Sigmoid colon (tissue), 7 donors: Measurements from ENCODE around the gene SERTAD3. TPM values are rescaled to one million over a fixed set of nuclear protein-coding genes. Genes with fewer than 3 reads are reported as not detected.

Source experiments
- DNase-seq: peaks from one replicate; pipeline ENCODE4 v3.0.0-alpha.2; 2019
- H3K27ac ChIP-seq, 4 donors: fragments of 200-600 bp; sonication (generic); one replicate each; pipeline ENCODE4 v1.5.1; 2016 to 2019; ENCODE audit warnings: mild to moderate bottlenecking in 1 of 4
- H3K27me3 ChIP-seq, 3 donors: fragments of 200-600 bp; sonication (generic); one replicate each; pipeline ENCODE4 v1.5.1; 2019; ENCODE audit warnings: mild to moderate bottlenecking in 1 of 3
- H3K36me3 ChIP-seq, 4 donors: fragments of 200-600 bp; sonication (generic); one replicate each; pipeline ENCODE4 v1.5.1; 2016 to 2019
- H3K4me1 ChIP-seq, 4 donors: fragments of 200-600 bp; sonication (generic); one replicate each; pipeline ENCODE4 v1.5.1; 2017 to 2019
- H3K4me3 ChIP-seq, 4 donors: fragments of 200-600 bp; sonication (generic); one replicate each; pipeline ENCODE4 v1.5.1; 2017 to 2019; ENCODE audit warnings: mild to moderate bottlenecking in 2 of 4, moderate library complexity in 1 of 4
- H3K9me3 ChIP-seq, 4 donors: fragments of 200-600 bp in 3 of 4; sonication (generic) in 3 of 4; one replicate each; pipeline versions ENCODE4 v1.5.1 to v1.6.1; 2013 to 2019
- EP300 ChIP-seq, 4 donors: sonication (generic); formaldehyde crosslinking; IDR thresholded peaks; one replicate each; pipeline ENCODE4 v1.6.1; 2017; ENCODE audit warnings: antibody characterized with exemption in 4 of 4
- POLR2A ChIP-seq, 2 donors: fragments of 450-650 bp; IDR thresholded peaks; one replicate each; pipeline ENCODE4 v1.6.1; 2016; ENCODE audit warnings: antibody characterized with exemption in 2 of 2, mild to moderate bottlenecking in 2 of 2, moderate library complexity in 2 of 2
- POLR2AphosphoS5 ChIP-seq, 4 donors: sonication (generic); formaldehyde crosslinking; IDR thresholded peaks; one replicate each; pipeline ENCODE4 v1.6.1; 2017; ENCODE audit warnings: antibody characterized with exemption in 4 of 4
- WGBS, 2 donors: extraction: QIAGEN DNeasy Blood & Tissue Kit; methylation state at CpG; one replicate each; pipeline ENCODE4 v1.1.7; 2013; 5-methylcytosine and 5-hydroxymethylcytosine counted together
- intact Hi-C: fragments of 100-400 bp; cut with DNase I; formaldehyde crosslinking; loops from one replicate; pipeline ENCODE4 v1.15.1; 2023
- polyA plus RNA-seq, 3 donors: library from polyadenylated mRNA; stranded (reverse); fragments of 200-250 nt; gene quantifications; one replicate each; pipeline ENCODE4 v1.2.3, GENCODE V29; 2013
- total RNA-seq, 4 donors: library from RNA; depleted of rRNA; stranded (reverse); fragments of >200 nt; gene quantifications; one replicate each; pipeline ENCODE4 v1.1.0, GENCODE V29; 2016
- TF ChIP-seq, protein P1 (sequence below), 4 experiments: fragments of 450-650 bp in 3 of 4; fragments of 200-600 bp in 1 of 4; IDR thresholded peaks; one replicate each; pipeline ENCODE4 v1.5.1; 2016 to 2019; ENCODE audit warnings: antibody characterized with exemption in 4 of 4, mild to moderate bottlenecking in 3 of 4, moderate library complexity in 2 of 4
- donor health status: healthy with polysubstance abuse.
- donor health status: Bipolar disorder and iron deficiency.
- donor health status: healthy.

SERTAD3 gene
- total and polyA plus RNA-seq, 7 donors: 15.5 to 60.7 (median 28.9) TPM

DNA sequence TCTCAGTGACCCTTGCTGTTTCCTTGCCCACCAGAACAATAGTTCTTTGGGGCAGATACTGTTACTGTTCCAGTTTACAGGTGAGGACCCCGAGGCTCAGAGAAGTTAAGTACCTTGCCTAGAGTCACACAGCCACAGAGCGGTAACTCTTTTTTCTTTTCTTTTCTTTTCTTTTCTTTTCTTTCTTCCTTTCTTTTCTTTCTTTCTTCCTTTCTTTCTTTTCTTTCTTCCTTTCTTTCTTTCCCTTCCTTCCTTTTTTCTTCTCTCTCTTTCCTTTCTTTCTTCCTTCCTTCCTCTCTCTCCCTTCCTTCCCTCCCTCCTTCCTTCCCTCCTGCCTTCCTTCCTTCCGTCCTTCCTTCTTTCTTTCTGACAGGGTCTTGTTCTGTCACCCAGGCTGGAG, 26.1 kb downstream of the SERTAD3 start:
- Histone ChIP-seq H3K4me3 (no peak overlapping the region), H3K27ac (peak overlapping the region in 3 of 4 donors; percentile 60 to 67 (median 65)), H3K4me1 (peaks cover 0 to 18% (median 18%) of the 10 kb centered on the region in 4 donors), H3K27me3 (no peaks in the 10 kb centered on the region), H3K9me3 (no peaks in the 10 kb centered on the region), H3K36me3 (peaks cover 3 to 9% (median 7%) of the 10 kb centered on the region in 4 donors)
- 90% methylated on average over 3 of the region's 3 CpGs for WGBS, 2 donors
- no peak for DNase-seq
- TF ChIP-seq EP300 (IDR thresholded peaks at IDR 0.05): no peak
- intact Hi-C loops: no loop called here

DNA sequence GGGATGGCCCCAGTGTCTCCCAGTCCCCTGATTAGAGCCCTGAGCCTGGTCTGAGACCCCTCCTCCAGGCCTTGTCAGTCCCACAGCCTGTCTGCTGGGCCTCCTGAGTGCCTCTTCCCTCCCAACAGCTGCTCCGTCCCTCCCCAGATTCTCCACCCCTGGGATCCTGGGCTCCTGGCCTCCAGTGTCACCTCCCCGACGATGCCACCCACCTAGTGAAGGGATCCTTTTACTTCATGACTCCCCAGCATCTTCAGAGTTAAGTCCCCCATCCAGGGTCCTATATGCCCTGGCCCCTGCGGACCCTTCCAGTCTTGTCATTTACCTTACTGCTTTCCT, 26.5 kb downstream of the SERTAD3 start:
- H3K27me3 ChIP-seq: no peaks in the 10 kb centered on the region
- intact Hi-C loops: no loop called here
- H3K27ac ChIP-seq: peak overlapping the region; percentile 60 to 67 (median 65)
- no peak for DNase-seq
- WGBS, 2 donors: 82 to 83% methylated on average over 4 of the region's 4 CpGs
- H3K36me3 ChIP-seq: peaks cover 0 to 4% (median 2%) of the 10 kb centered on the region in 4 donors
- TF ChIP-seq POLR2AphosphoS5 (IDR thresholded peaks at IDR 0.05) (no peak), EP300 (IDR thresholded peaks at IDR 0.05) (no peak), POLR2A (IDR thresholded peaks at IDR 0.05) (no peak)
- TF ChIP-seq, protein P1, sequence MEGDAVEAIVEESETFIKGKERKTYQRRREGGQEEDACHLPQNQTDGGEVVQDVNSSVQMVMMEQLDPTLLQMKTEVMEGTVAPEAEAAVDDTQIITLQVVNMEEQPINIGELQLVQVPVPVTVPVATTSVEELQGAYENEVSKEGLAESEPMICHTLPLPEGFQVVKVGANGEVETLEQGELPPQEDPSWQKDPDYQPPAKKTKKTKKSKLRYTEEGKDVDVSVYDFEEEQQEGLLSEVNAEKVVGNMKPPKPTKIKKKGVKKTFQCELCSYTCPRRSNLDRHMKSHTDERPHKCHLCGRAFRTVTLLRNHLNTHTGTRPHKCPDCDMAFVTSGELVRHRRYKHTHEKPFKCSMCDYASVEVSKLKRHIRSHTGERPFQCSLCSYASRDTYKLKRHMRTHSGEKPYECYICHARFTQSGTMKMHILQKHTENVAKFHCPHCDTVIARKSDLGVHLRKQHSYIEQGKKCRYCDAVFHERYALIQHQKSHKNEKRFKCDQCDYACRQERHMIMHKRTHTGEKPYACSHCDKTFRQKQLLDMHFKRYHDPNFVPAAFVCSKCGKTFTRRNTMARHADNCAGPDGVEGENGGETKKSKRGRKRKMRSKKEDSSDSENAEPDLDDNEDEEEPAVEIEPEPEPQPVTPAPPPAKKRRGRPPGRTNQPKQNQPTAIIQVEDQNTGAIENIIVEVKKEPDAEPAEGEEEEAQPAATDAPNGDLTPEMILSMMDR (IDR thresholded peaks at IDR 0.05): no peak
- H3K4me3 ChIP-seq: no peak overlapping the region
- H3K9me3 ChIP-seq: no peaks in the 10 kb centered on the region
- H3K4me1 ChIP-seq: peaks cover 0 to 14% (median 13%) of the 10 kb centered on the region in 4 donors

DNA sequence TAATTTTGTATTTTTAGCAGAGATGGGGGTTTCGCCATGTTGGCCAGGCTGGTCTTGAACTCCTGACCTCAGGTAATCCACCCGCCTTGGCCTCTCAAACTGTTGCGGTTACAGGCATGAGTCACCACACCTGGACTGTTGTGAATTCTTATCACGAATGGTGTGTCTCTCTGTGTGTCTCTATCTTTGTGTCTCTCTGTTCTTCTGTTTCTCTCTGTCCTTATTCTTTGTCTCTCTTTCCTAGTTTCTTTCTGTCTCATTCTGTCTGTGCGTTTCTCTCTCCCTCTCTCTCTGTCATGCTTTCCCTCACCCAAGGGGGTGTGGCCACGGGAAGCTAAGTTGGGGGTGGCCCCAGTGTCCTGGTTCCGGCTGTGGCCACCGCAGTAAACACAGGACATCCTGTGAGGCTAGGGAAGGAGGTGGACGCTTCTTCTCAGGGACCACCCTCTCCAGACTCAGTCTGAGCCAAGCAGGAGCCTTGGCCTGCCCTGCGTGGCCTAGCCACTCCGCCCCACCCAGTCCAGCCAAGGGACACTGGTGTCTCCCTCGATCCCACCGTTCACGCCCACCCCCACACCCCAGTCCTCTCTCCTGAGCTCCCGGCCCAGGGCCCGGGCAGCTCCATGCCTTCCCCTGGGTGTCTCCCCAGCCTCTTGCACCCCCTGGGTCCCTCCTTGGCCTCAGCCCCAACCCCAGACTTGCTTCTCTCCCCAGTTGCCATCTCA, 27.1 kb downstream of the SERTAD3 start:
- Histone ChIP-seq H3K9me3 (no peaks in the 10 kb centered on the region), H3K27ac (peak overlapping the region; percentile 60 to 67 (median 65)), H3K27me3 (no peaks in the 10 kb centered on the region), H3K36me3 (no peaks in the 10 kb centered on the region), H3K4me3 (no peak overlapping the region), H3K4me1 (peaks cover 0 to 9% (median 8%) of the 10 kb centered on the region in 4 donors)
- 41 to 53% methylated on average over 16 of the region's 16 CpGs for WGBS, 2 donors
- peak; percentile 85 for DNase-seq
- intact Hi-C loops: no loop called here
- TF ChIP-seq EP300 (IDR thresholded peaks at IDR 0.05) (no peak), POLR2AphosphoS5 (IDR thresholded peaks at IDR 0.05) (peak in 3 of 4 donors; percentile 52 to 70 (median 66)), POLR2A (IDR thresholded peaks at IDR 0.05) (peak in 1 of 2 donors; percentile 31)
- TF ChIP-seq, protein P1 (IDR thresholded peaks at IDR 0.05): no peak

DNA sequence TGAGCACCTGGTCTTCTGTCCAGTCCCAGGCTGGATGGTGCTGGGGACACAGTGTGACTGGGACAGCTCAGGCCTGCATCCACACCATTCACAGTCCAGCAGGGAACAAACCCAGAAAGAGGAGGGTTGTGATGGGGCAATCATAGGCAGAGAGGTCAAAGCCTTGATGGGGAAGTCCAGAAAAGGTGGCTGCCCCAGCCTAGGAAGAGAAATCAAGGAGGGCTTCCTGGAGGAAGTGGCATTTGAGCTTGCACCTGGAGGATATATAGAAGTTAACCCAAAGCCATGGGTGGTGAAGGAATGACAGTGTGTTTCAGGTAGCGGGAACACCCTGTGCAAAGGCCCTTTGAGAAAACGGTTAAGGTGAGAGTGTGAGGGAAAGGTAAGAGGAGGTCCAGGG, 28.4 kb downstream of the SERTAD3 start:
- peaks cover 0 to 10% (median 5%) of the 10 kb centered on the region in 4 donors for H3K4me1 ChIP-seq
- H3K9me3 ChIP-seq: no peaks in the 10 kb centered on the region
- H3K4me3 ChIP-seq: no peak overlapping the region
- WGBS, 2 donors: 82 to 93% methylated on average over 2 of the region's 2 CpGs
- H3K36me3 ChIP-seq: no peaks in the 10 kb centered on the region
- no peak for TF ChIP-seq POLR2A (IDR thresholded peaks at IDR 0.05)
- TF ChIP-seq POLR2AphosphoS5 (IDR thresholded peaks at IDR 0.05): no peak
- no peak for TF ChIP-seq EP300 (IDR thresholded peaks at IDR 0.05)
- TF ChIP-seq, protein P1 (IDR thresholded peaks at IDR 0.05): no peak
- H3K27me3 ChIP-seq: no peaks in the 10 kb centered on the region
- intact Hi-C loops: no loop called here
- DNase-seq: no peak
- no peak overlapping the region for H3K27ac ChIP-seq

DNA sequence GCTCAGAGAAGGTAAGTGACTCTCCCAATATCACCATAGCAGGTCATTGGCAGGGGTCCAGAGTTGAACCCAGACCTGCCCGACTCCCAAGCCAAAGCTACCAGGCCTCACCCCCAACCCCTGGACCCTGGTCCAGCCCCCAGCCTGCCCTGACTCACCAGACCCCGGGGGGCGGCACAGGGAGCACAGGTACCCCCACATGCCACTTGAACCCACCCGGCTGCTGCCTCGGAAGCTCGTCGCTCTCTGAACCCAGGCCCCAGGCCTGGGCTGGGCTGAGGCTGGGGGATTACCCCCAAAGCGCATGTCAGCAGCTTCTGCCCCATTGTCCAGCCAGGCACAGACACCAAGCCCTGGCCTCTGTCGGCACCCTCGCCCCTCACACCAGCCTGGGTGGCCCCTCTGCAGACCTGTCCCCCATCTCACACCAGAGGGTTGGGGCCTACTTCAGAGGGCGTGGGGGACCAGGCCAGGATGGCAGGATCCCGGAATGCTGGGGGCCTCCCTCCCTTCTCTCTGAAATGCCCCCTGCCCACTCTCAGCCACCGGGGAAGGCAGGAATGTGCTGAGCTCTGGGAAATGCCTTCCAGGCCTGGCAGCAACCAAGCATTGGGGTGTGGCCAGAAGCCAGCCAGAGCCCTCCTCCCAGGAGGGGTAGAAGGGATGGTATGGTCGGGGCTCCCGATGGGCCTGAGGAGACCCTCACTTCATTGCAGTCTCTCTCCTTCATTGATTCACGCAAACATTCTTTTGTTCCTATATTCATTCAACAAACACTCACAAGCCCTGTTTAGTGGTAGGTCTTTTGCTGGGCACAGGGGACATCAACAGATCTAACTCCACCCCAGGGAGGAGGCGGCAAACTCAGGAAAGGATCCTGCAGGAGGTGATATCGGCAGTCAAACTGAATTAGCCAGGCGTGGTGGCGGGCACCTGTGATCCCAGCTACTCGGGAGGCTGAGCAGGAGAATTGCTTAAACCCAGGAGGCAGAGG, 29.3 kb downstream of the SERTAD3 start:
- H3K4me3 ChIP-seq: no peak overlapping the region
- H3K27me3 ChIP-seq: no peaks in the 10 kb centered on the region
- intact Hi-C loops: loop anchor here (5.0 kb wide), 1 partner anchor 32 kb away; no protein-coding TSS in a partner anchor
- TF ChIP-seq POLR2A (IDR thresholded peaks at IDR 0.05) (no peak), EP300 (IDR thresholded peaks at IDR 0.05) (no peak), POLR2AphosphoS5 (IDR thresholded peaks at IDR 0.05) (no peak)
- TF ChIP-seq, protein P1 (IDR thresholded peaks at IDR 0.05): no peak
- no peak overlapping the region for H3K27ac ChIP-seq
- peaks cover 0 to 10% (median 5%) of the 10 kb centered on the region in 4 donors for H3K4me1 ChIP-seq
- no peak for DNase-seq
- 89 to 90% methylated on average over 21 of the region's 21 CpGs for WGBS, 2 donors
- no peaks in the 10 kb centered on the region for H3K36me3 ChIP-seq
- H3K9me3 ChIP-seq: no peaks in the 10 kb centered on the region
